H1 (cell line): Measurements from ENCODE around the gene ENTPD2. TPM values are rescaled to one million over a fixed set of nuclear protein-coding genes. Genes with fewer than 3 reads are reported as not detected.

Experiments used
- ASH2L ChIP-seq: fragments of 200-600, 300-600 bp; sonication (generic); IDR thresholded peaks from one replicate; pipeline ENCODE4 v1.7.1; 2017; ENCODE audit warnings: low read length
- BACH1 ChIP-seq: IDR thresholded peaks from 2 replicates; pipeline ENCODE4 v1.6.1; 2012; ENCODE audit warnings: low read length, improper control_type of control experiment
- EZH2 ChIP-seq: fragments of 200-600 bp; sonication (generic); IDR thresholded peaks from 2 replicates; pipeline ENCODE4 v1.7.1; 2012; ENCODE audit warnings: low read depth, mild to moderate bottlenecking, moderate library complexity, low read length, inconsistent platforms; ENCODE audit not compliant: severe bottlenecking
- GABPA ChIP-seq: IDR thresholded peaks from 2 replicates; pipeline ENCODE4 v1.6.1; 2011; ENCODE audit warnings: mild to moderate bottlenecking, low read length, moderate library complexity, borderline replicate concordance; ENCODE audit not compliant: insufficient read depth
- JUN ChIP-seq: IDR thresholded peaks from 2 replicates; pipeline ENCODE4 v1.6.1; 2011; ENCODE audit warnings: low read depth, mild to moderate bottlenecking, improper control_type of control experiment, low read length
- POLR2AphosphoS5 ChIP-seq: IDR thresholded peaks from 2 replicates; pipeline ENCODE4 v1.6.1; 2011; ENCODE audit warnings: low read depth, low read length
- SP4 ChIP-seq: IDR thresholded peaks from 2 replicates; pipeline ENCODE4 v1.6.1; 2012; ENCODE audit warnings: low read length, inconsistent platforms
- TBP ChIP-seq: IDR thresholded peaks from 2 replicates; pipeline ENCODE4 v1.6.1; 2011; ENCODE audit warnings: low read depth, low read length, improper control_type of control experiment
- polyA plus RNA-seq, 7 experiments: library from polyadenylated mRNA; depleted of rRNA in 3 of 7; stranded (reverse) in 5 of 7; unstranded in 2 of 7; fragments of >200 nt in 5 of 7; fragments of 200-250 nt in 2 of 7; gene quantifications; 1 replicate in 5 of 7; 2 replicates in 1 of 7; 4 replicates in 1 of 7; pipeline versions ENCODE4 v1.2.1 to v1.2.3, GENCODE V29; 2011 to 2013; ENCODE audit warnings: missing spikeins in 2 of 7, mixed read lengths in 2 of 7
- total RNA-seq: library from RNA; stranded (reverse); fragmentation: NEBNext Ultra II Directional; extraction: Animal tissue kit (Norgen Biotek cat#: 25700); gene quantifications from 2 replicates; pipeline ENCODE4 v1.2.1, GENCODE V29; 2021
- TF ChIP-seq, protein P1 (sequence below): fragments of 300-600 bp; sonication (generic); IDR thresholded peaks from 2 replicates; pipeline ENCODE4 v1.7.1; 2012; ENCODE audit warnings: low read length, moderate library complexity, mild to moderate bottlenecking, inconsistent platforms; ENCODE audit not compliant: insufficient replicate concordance

Gene ENTPD2
- total and polyA plus RNA-seq, 2 of the 8 experiments (the other 6 are each of a cell fraction or from before 2014, with no cell fraction given): 0.65 to 3.8 TPM

DNA sequence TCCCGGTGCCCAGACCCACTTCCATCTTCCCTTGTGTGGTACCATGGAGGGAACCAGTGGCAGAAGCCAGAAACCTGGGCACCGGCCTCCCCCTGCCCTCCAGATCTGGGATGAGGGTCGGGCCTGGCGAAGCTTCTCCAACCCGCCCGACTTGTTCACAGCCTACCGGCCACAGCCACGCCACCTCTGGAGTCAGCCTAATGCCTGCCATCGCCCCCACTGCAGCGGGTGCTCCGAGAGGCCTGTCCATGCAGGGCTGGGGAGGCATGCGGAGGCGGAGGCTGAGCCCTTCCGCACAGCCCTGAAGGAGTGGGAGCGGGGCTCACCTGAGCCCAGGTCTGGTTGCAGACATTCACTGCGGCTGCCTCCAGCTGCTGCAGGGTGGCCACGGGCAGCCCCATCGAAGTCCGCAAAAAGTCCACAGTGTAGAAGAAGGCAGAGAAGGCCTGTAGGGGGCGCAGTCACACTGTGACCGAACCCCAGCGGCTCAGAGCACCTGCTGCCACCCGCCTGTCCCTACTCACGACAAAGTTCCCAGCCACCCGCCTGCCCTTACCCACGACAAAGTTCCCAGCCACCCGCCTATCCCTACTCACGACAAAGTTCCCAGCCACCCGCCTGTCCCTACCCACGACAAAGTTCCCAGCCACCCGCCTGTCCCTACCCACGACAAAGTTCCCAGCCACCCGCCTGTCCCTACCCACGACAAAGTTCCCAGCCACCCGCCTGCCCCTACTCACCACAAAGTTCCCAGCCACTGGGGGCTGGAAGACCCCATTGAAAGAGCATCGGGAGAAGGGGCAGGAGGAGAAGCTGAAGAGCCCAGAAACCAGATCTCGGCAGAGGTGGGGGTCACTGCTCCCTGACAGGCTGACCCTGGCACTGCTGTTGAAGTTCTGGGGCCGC is 4.1 kb downstream of the ENTPD2 start (continued):
- TF ChIP-seq SP4: no peak
- no peak for TF ChIP-seq POLR2AphosphoS5
- no peak for TF ChIP-seq JUN
- TF ChIP-seq BACH1: peak; percentile 72
- TF ChIP-seq, protein P1, sequence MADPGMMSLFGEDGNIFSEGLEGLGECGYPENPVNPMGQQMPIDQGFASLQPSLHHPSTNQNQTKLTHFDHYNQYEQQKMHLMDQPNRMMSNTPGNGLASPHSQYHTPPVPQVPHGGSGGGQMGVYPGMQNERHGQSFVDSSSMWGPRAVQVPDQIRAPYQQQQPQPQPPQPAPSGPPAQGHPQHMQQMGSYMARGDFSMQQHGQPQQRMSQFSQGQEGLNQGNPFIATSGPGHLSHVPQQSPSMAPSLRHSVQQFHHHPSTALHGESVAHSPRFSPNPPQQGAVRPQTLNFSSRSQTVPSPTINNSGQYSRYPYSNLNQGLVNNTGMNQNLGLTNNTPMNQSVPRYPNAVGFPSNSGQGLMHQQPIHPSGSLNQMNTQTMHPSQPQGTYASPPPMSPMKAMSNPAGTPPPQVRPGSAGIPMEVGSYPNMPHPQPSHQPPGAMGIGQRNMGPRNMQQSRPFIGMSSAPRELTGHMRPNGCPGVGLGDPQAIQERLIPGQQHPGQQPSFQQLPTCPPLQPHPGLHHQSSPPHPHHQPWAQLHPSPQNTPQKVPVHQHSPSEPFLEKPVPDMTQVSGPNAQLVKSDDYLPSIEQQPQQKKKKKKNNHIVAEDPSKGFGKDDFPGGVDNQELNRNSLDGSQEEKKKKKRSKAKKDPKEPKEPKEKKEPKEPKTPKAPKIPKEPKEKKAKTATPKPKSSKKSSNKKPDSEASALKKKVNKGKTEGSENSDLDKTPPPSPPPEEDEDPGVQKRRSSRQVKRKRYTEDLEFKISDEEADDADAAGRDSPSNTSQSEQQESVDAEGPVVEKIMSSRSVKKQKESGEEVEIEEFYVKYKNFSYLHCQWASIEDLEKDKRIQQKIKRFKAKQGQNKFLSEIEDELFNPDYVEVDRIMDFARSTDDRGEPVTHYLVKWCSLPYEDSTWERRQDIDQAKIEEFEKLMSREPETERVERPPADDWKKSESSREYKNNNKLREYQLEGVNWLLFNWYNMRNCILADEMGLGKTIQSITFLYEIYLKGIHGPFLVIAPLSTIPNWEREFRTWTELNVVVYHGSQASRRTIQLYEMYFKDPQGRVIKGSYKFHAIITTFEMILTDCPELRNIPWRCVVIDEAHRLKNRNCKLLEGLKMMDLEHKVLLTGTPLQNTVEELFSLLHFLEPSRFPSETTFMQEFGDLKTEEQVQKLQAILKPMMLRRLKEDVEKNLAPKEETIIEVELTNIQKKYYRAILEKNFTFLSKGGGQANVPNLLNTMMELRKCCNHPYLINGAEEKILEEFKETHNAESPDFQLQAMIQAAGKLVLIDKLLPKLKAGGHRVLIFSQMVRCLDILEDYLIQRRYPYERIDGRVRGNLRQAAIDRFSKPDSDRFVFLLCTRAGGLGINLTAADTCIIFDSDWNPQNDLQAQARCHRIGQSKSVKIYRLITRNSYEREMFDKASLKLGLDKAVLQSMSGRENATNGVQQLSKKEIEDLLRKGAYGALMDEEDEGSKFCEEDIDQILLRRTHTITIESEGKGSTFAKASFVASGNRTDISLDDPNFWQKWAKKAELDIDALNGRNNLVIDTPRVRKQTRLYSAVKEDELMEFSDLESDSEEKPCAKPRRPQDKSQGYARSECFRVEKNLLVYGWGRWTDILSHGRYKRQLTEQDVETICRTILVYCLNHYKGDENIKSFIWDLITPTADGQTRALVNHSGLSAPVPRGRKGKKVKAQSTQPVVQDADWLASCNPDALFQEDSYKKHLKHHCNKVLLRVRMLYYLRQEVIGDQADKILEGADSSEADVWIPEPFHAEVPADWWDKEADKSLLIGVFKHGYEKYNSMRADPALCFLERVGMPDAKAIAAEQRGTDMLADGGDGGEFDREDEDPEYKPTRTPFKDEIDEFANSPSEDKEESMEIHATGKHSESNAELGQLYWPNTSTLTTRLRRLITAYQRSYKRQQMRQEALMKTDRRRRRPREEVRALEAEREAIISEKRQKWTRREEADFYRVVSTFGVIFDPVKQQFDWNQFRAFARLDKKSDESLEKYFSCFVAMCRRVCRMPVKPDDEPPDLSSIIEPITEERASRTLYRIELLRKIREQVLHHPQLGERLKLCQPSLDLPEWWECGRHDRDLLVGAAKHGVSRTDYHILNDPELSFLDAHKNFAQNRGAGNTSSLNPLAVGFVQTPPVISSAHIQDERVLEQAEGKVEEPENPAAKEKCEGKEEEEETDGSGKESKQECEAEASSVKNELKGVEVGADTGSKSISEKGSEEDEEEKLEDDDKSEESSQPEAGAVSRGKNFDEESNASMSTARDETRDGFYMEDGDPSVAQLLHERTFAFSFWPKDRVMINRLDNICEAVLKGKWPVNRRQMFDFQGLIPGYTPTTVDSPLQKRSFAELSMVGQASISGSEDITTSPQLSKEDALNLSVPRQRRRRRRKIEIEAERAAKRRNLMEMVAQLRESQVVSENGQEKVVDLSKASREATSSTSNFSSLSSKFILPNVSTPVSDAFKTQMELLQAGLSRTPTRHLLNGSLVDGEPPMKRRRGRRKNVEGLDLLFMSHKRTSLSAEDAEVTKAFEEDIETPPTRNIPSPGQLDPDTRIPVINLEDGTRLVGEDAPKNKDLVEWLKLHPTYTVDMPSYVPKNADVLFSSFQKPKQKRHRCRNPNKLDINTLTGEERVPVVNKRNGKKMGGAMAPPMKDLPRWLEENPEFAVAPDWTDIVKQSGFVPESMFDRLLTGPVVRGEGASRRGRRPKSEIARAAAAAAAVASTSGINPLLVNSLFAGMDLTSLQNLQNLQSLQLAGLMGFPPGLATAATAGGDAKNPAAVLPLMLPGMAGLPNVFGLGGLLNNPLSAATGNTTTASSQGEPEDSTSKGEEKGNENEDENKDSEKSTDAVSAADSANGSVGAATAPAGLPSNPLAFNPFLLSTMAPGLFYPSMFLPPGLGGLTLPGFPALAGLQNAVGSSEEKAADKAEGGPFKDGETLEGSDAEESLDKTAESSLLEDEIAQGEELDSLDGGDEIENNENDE: no peak
- TF ChIP-seq GABPA: peak; percentile 77; the same call in 1 of the 2 replicates
- no peak for TF ChIP-seq ASH2L
- no peak for TF ChIP-seq EZH2
- TF ChIP-seq TBP: no peak
